ENCODE measurements around the gene CADM3. TPM values are rescaled to one million over a fixed set of nuclear protein-coding genes. Genes with fewer than 3 reads are reported as not detected.

The CADM3 gene
- total RNA-seq, 2 experiments from 2014 or later, result not detected

GRCh38 chr1:159197561-159198557 lies 26.4 kb downstream of the CADM3 start:
- intact Hi-C loops (cut with micrococcal nuclease), result loop anchor here (5.0 kb wide), 1 partner anchor 36 kb away; no protein-coding TSS in a partner anchor
- Mint-ChIP-seq H3K9me3 (no peaks in the 10 kb centered on the region), H3K4me1 (ENCODE audit: low read depth) (peaks cover 16% of the 10 kb centered on the region), H3K27ac (no peak overlapping the region), H3K4me3 (no peak overlapping the region), H3K36me3 (ENCODE audit: low read depth) (no peaks in the 10 kb centered on the region), H3K27me3 (peaks cover 30% of the 10 kb centered on the region)
- ChIA-PET CTCF (interaction anchor here (0.7 to 5.4 kb wide), 21 partner anchors 10 to 419 kb away, joined by 3 to 65 read pairs (median 4); no protein-coding TSS in a partner anchor), POLR2A (no interaction called here)
- peak; percentile 86 for ATAC-seq
- peak; percentile 80 for TF ChIP-seq CTCF (IDR thresholded peaks at IDR 0.05)
- DNase-seq, result peak; percentile 76

GRCh38 chr1:159199901-159200300 lies 28.5 kb downstream of the CADM3 start:
- intact Hi-C loops (cut with micrococcal nuclease), result loop anchor here (5.0 kb wide), 1 partner anchor 38 kb away; no protein-coding TSS in a partner anchor

GRCh38 chr1:159200769-159201168 lies 29.4 kb downstream of the CADM3 start:
- Mint-ChIP-seq H3K36me3 (ENCODE audit: low read depth) (no peaks in the 10 kb centered on the region), H3K9me3 (no peaks in the 10 kb centered on the region), H3K4me1 (ENCODE audit: low read depth) (peaks cover 16% of the 10 kb centered on the region), H3K27ac (no peak overlapping the region), H3K4me3 (no peak overlapping the region), H3K27me3 (peaks cover 42% of the 10 kb centered on the region)
- CTCF ChIA-PET, result interaction anchor here (1.3 to 1.8 kb wide), 2 partner anchors 10 to 13 kb away, joined by 5 to 7 read pairs; no protein-coding TSS in a partner anchor
- no peak for ATAC-seq
- POLR2A ChIA-PET, result interaction anchor here (0.6 kb wide), 1 partner anchor 99 kb away, joined by 3 read pairs; no protein-coding TSS in a partner anchor
- TF ChIP-seq CTCF (IDR thresholded peaks at IDR 0.05), result no peak
- intact Hi-C loops (cut with micrococcal nuclease), result no loop called here
- no peak for DNase-seq

More at GRCh38 chr1:159199901-159200300, 28.5 kb downstream of the CADM3 start:
- no peak overlapping the region for H3K4me3 Mint-ChIP-seq
- H3K27ac Mint-ChIP-seq, result no peak overlapping the region
- CTCF ChIA-PET, result interaction anchor here (1.3 to 1.8 kb wide), 2 partner anchors 11 to 14 kb away, joined by 5 to 7 read pairs; no protein-coding TSS in a partner anchor
- peaks cover 16% of the 10 kb centered on the region for H3K4me1 Mint-ChIP-seq (ENCODE audit: low read depth)
- no peak for TF ChIP-seq CTCF (IDR thresholded peaks at IDR 0.05)
- no peaks in the 10 kb centered on the region for H3K36me3 Mint-ChIP-seq (ENCODE audit: low read depth)
- no peaks in the 10 kb centered on the region for H3K9me3 Mint-ChIP-seq
- peaks cover 38% of the 10 kb centered on the region for H3K27me3 Mint-ChIP-seq
- POLR2A ChIA-PET, result no interaction called here
- ATAC-seq (no peak), DNase-seq (no peak)

GRCh38 chr1:159201642-159202041 lies 30.2 kb downstream of the CADM3 start:
- ATAC-seq (no peak), DNase-seq (no peak)
- H3K27ac Mint-ChIP-seq, result no peak overlapping the region
- H3K27me3 Mint-ChIP-seq, result peaks cover 42% of the 10 kb centered on the region
- intact Hi-C loops (cut with micrococcal nuclease), result no loop called here
- H3K9me3 Mint-ChIP-seq, result no peaks in the 10 kb centered on the region
- ChIA-PET CTCF (interaction anchor here (2.6 kb wide), 1 partner anchor 69 kb away, joined by 14 read pairs; no protein-coding TSS in a partner anchor), POLR2A (interaction anchor here (1.1 kb wide), 1 partner anchor 18 kb away, joined by 3 read pairs; no protein-coding TSS in a partner anchor)
- no peaks in the 10 kb centered on the region for H3K36me3 Mint-ChIP-seq (ENCODE audit: low read depth)
- peaks cover 16% of the 10 kb centered on the region for H3K4me1 Mint-ChIP-seq (ENCODE audit: low read depth)
- no peak overlapping the region for H3K4me3 Mint-ChIP-seq
- TF ChIP-seq CTCF (IDR thresholded peaks at IDR 0.05), result no peak

Data from activated CD8-positive, alpha-beta T cell treated with anti-CD3 and anti-CD28 coated beads for 36 hours (primary cell).